Measurements from ENCODE around the gene NATD1. TPM values are rescaled to one million over a fixed set of nuclear protein-coding genes. Genes with fewer than 3 reads are reported as not detected.
A peak's percentile ranks its signal among the peaks of the same experiment; 100 is the strongest.

The NATD1 gene
- total RNA-seq, 1 donor from 2014 or later: 19.5 TPM

- H3K27me3 ChIP-seq: no peaks in the 10 kb centered on the region
- H3K4me1 ChIP-seq: peaks cover 27% of the 10 kb centered on the region
- H3K27ac ChIP-seq: peak overlapping the region; percentile 56
- TF ChIP-seq, protein P1, sequence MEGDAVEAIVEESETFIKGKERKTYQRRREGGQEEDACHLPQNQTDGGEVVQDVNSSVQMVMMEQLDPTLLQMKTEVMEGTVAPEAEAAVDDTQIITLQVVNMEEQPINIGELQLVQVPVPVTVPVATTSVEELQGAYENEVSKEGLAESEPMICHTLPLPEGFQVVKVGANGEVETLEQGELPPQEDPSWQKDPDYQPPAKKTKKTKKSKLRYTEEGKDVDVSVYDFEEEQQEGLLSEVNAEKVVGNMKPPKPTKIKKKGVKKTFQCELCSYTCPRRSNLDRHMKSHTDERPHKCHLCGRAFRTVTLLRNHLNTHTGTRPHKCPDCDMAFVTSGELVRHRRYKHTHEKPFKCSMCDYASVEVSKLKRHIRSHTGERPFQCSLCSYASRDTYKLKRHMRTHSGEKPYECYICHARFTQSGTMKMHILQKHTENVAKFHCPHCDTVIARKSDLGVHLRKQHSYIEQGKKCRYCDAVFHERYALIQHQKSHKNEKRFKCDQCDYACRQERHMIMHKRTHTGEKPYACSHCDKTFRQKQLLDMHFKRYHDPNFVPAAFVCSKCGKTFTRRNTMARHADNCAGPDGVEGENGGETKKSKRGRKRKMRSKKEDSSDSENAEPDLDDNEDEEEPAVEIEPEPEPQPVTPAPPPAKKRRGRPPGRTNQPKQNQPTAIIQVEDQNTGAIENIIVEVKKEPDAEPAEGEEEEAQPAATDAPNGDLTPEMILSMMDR (IDR thresholded peaks at IDR 0.05): no peak
- no peak for DNase-seq
- H3K9me3 ChIP-seq: no peaks in the 10 kb centered on the region
- intact Hi-C loops (cut with DNase I): loop anchor here (10.0 kb wide), 1 partner anchor 150 kb away; the partner anchor contains the start of gene DHRS7B
- no peak for ATAC-seq
- H3K36me3 ChIP-seq: no peaks in the 10 kb centered on the region
- peak overlapping the region; percentile 79 for H3K4me3 ChIP-seq
Measured at GRCh38 chr17:21275047-21275578, 21.9 kb upstream of the NATD1 start.

- TF ChIP-seq, protein P1 (IDR thresholded peaks at IDR 0.05): no peak
- H3K4me3 ChIP-seq: no peak overlapping the region
Measured at GRCh38 chr17:21272881-21273792, 19.9 kb upstream of the NATD1 start.

DNA sequence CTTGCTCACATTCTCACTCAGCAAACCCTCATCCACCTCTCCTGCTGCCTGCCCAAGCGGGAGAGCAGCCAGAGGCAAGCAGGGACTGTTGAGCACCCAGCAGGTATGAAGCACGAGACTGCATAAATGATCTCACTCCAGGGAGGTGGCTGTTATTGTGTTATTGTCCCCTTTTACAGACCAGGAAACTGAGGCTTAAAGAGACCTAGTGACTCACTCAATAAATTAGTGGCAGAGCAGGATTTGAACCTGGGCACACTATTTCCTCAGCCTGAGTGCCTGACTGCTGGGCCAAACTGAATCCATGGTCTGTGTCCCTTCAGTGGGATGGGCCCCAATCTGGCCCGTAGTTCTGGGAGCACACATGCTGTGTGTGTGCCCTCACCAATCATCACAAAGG, 19.0 kb upstream of the NATD1 start:
- no peak for ATAC-seq

More at GRCh38 chr17:21272881-21273792, 19.9 kb upstream of the NATD1 start:
- H3K27ac ChIP-seq: no peak overlapping the region
- no peak for DNase-seq
- no peaks in the 10 kb centered on the region for H3K27me3 ChIP-seq
- no peaks in the 10 kb centered on the region for H3K36me3 ChIP-seq
- H3K4me1 ChIP-seq: peaks cover 11% of the 10 kb centered on the region
- ATAC-seq: no peak
- intact Hi-C loops (cut with DNase I): loop anchor here (10.0 kb wide), 1 partner anchor 148 kb away; the partner anchor contains the start of gene DHRS7B
- H3K9me3 ChIP-seq: no peaks in the 10 kb centered on the region

DNA sequence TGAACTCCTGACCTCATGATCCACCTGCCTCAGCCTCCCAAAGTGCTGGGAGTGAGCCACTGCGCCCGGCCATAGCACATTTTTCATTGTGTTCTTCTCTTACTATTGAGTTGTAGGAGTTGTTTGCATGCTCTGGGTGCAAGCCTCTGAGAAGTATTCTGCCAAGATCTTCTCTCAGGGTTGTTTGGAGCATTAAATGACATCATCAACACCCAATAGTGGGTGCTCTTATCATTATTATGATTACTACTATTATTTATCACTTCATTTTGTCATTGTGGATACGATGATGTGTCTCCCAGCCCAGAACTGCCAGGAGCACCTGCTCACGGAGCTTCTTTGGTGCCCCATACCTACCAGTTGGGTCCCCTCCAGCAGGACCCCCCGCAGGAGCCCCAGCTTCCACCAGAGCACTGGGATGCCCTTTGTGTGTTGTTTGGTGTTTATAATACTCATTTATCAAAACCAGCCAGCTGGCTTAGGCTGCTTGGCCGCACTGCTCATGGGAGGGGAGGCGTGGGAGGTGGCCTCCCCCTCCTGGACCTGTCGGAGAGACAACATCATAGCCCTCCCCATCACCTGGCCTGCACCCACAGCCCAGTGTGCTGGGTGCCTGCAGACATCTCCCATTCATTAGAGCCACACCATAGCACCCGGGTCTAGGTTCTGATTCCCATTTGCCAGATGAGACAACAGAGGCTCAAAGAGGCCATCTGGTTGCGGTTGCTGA, 18.4 kb upstream of the NATD1 start:
- no peaks in the 10 kb centered on the region for H3K27me3 ChIP-seq
- DNase-seq (no peak), ATAC-seq (no peak)
- H3K9me3 ChIP-seq: no peaks in the 10 kb centered on the region
- intact Hi-C loops (cut with DNase I): loop anchor here (10.0 kb wide), 1 partner anchor 147 kb away; the partner anchor contains the start of gene DHRS7B
- H3K4me3 ChIP-seq: no peak overlapping the region
- peaks cover 11% of the 10 kb centered on the region for H3K4me1 ChIP-seq
- no peak overlapping the region for H3K27ac ChIP-seq
- no peaks in the 10 kb centered on the region for H3K36me3 ChIP-seq
- TF ChIP-seq, protein P1 (IDR thresholded peaks at IDR 0.05): no peak

More for the DNA sequence above, 19.0 kb upstream of the NATD1 start:
- DNase-seq: no peak
- peaks cover 11% of the 10 kb centered on the region for H3K4me1 ChIP-seq
- no peak overlapping the region for H3K4me3 ChIP-seq
- no peaks in the 10 kb centered on the region for H3K36me3 ChIP-seq
- no peaks in the 10 kb centered on the region for H3K27me3 ChIP-seq
- intact Hi-C loops (cut with DNase I): loop anchor here (10.0 kb wide), 1 partner anchor 147 kb away; the partner anchor contains the start of gene DHRS7B
- TF ChIP-seq, protein P1 (IDR thresholded peaks at IDR 0.05): no peak
- no peak overlapping the region for H3K27ac ChIP-seq
- no peaks in the 10 kb centered on the region for H3K9me3 ChIP-seq

GRCh38 chr17:21269394-21269793, 16.2 kb upstream of the NATD1 start:
- Histone ChIP-seq H3K9me3 (no peaks in the 10 kb centered on the region), H3K27ac (no peak overlapping the region), H3K4me3 (no peak overlapping the region), H3K4me1 (no peaks in the 10 kb centered on the region), H3K27me3 (no peaks in the 10 kb centered on the region), H3K36me3 (no peaks in the 10 kb centered on the region)
- intact Hi-C loops (cut with DNase I): no loop called here
- TF ChIP-seq, protein P1 (IDR thresholded peaks at IDR 0.05): no peak
- ATAC-seq: no peak
- no peak for DNase-seq
